SK-N-SH (cell line): Measurements from ENCODE around the gene ETS1.

Experiments used
- CHD2 ChIP-seq: fragments of 150-350 bp; IDR thresholded peaks from 2 replicates; pipeline ENCODE4 v1.6.1; 2018; ENCODE audit warnings: low read length; ENCODE audit not compliant: partially characterized antibody
- CTCF ChIP-seq: fragments of 200-600 bp; sonication (generic); IDR thresholded peaks from 2 replicates; pipeline ENCODE4 v1.6.1; 2017; ENCODE audit warnings: antibody characterized with exemption, mild to moderate bottlenecking, moderate library complexity
- MEF2A ChIP-seq: IDR thresholded peaks from 2 replicates; pipeline ENCODE4 v1.4.0; 2012; ENCODE audit warnings: low read depth, borderline replicate concordance
- POLR2AphosphoS5 ChIP-seq: IDR thresholded peaks from 2 replicates; pipeline ENCODE4 v1.6.1; 2012; ENCODE audit warnings: low read depth, low read length
- RAD21 ChIP-seq: IDR thresholded peaks from 2 replicates; pipeline ENCODE4 v1.6.1; 2012; ENCODE audit warnings: mild to moderate bottlenecking, low read length
- TAF1 ChIP-seq: IDR thresholded peaks from 2 replicates; pipeline ENCODE4 v1.6.1; 2012; ENCODE audit warnings: low read depth, mild to moderate bottlenecking, low read length, moderate library complexity, borderline replicate concordance

GRCh38 chr11:128596250-128596649, 8.9 kb upstream of the ETS1 start:
- TF ChIP-seq CTCF (no peak), MEF2A (no peak), TAF1 (no peak), CHD2 (no peak), POLR2AphosphoS5 (no peak), RAD21 (no peak)
